ENCODE measurements around the gene IGSF6. TPM values are rescaled to one million over a fixed set of nuclear protein-coding genes. Genes with fewer than 3 reads are reported as not detected.
"Not testable (repeated sequence)": the region's sequence is repeated elsewhere in the genome, so short reads cannot be mapped to it uniquely, and the experiment has no call there.

Gene IGSF6
- total RNA-seq, 4 donors from 2014 or later, result 1.0 to 4.3 (median 1.3) TPM

GRCh38 chr16:21629616-21630539 lies 22.5 kb downstream of the IGSF6 start:
- not testable (repeated sequence) for DNase-seq (ENCODE audit: low spot score in 2 of 2); H3K4me3 ChIP-seq; H3K27me3 ChIP-seq; H3K36me3 ChIP-seq; H3K9me3 ChIP-seq
- peak overlapping the region; percentile 68 for H3K27ac ChIP-seq
- peaks cover 36% of the 10 kb centered on the region for H3K4me1 ChIP-seq
- WGBS, result 98% methylated on average over 25 of the region's 37 CpGs

GRCh38 chr16:21628772-21629171 lies 23.6 kb downstream of the IGSF6 start:
- no peaks in the 10 kb centered on the region for H3K27me3 ChIP-seq
- no peaks in the 10 kb centered on the region for H3K9me3 ChIP-seq
- TF ChIP-seq EP300 (IDR thresholded peaks at IDR 0.05) (no peak), POLR2AphosphoS5 (IDR thresholded peaks at IDR 0.05) (no peak), POLR2A (IDR thresholded peaks at IDR 0.05) (no peak), CTCF (IDR thresholded peaks at IDR 0.05) (no peak)
- peaks cover 11% of the 10 kb centered on the region for H3K36me3 ChIP-seq
- no peak overlapping the region for H3K27ac ChIP-seq
- no peak for DNase-seq (ENCODE audit: low spot score in 2 of 2)
- H3K4me1 ChIP-seq, result peaks cover 36% of the 10 kb centered on the region
- no peak overlapping the region for H3K4me3 ChIP-seq
- 73% methylated on average over 5 of the region's 5 CpGs for WGBS

GRCh38 chr16:21628121-21628726 lies 24.2 kb downstream of the IGSF6 start:
- no peak for TF ChIP-seq EP300 (IDR thresholded peaks at IDR 0.05)
- TF ChIP-seq CTCF (IDR thresholded peaks at IDR 0.05), result no peak
- TF ChIP-seq POLR2AphosphoS5 (IDR thresholded peaks at IDR 0.05), result no peak
- no peak for TF ChIP-seq POLR2A (IDR thresholded peaks at IDR 0.05)
- Histone ChIP-seq H3K27ac (no peak overlapping the region), H3K9me3 (no peaks in the 10 kb centered on the region), H3K27me3 (no peaks in the 10 kb centered on the region), H3K4me1 (peaks cover 36% of the 10 kb centered on the region), H3K4me3 (no peak overlapping the region), H3K36me3 (peaks cover 11% of the 10 kb centered on the region)
- DNase-seq (ENCODE audit: low spot score in 2 of 2), result no peak
- 97% methylated on average over 5 of the region's 5 CpGs for WGBS

GRCh38 chr16:21626659-21627277 lies 25.6 kb downstream of the IGSF6 start:
- H3K4me1 ChIP-seq, result peaks cover 29% of the 10 kb centered on the region
- TF ChIP-seq CTCF (IDR thresholded peaks at IDR 0.05) (no peak), POLR2A (IDR thresholded peaks at IDR 0.05) (no peak), EP300 (IDR thresholded peaks at IDR 0.05) (no peak), POLR2AphosphoS5 (IDR thresholded peaks at IDR 0.05) (peak in 1 of 3 donors; percentile 17)
- peak overlapping the region; percentile 66 for H3K27ac ChIP-seq
- peak in 1 of 2 donors; percentile 79 for DNase-seq (ENCODE audit: low spot score in 2 of 2)
- WGBS, result 46% methylated on average over 6 of the region's 6 CpGs
- H3K4me3 ChIP-seq, result no peak overlapping the region
- H3K27me3 ChIP-seq, result no peaks in the 10 kb centered on the region
- H3K9me3 ChIP-seq, result no peaks in the 10 kb centered on the region
- peaks cover 11% of the 10 kb centered on the region for H3K36me3 ChIP-seq

GRCh38 chr16:21625026-21625425 lies 27.4 kb downstream of the IGSF6 start:
- H3K27me3 ChIP-seq, result no peaks in the 10 kb centered on the region
- no peaks in the 10 kb centered on the region for H3K9me3 ChIP-seq
- peaks cover 11% of the 10 kb centered on the region for H3K36me3 ChIP-seq
- H3K4me1 ChIP-seq, result peaks cover 15% of the 10 kb centered on the region
- no peak for TF ChIP-seq POLR2A (IDR thresholded peaks at IDR 0.05)
- TF ChIP-seq EP300 (IDR thresholded peaks at IDR 0.05), result no peak
- no peak for TF ChIP-seq POLR2AphosphoS5 (IDR thresholded peaks at IDR 0.05)
- TF ChIP-seq CTCF (IDR thresholded peaks at IDR 0.05), result no peak
- 88% methylated on average over 1 of the region's 1 CpG for WGBS
- DNase-seq (ENCODE audit: low spot score in 2 of 2), result no peak
- no peak overlapping the region for H3K27ac ChIP-seq
- H3K4me3 ChIP-seq, result no peak overlapping the region

Measured in suprapubic skin (tissue), 4 donors.